ENCODE data around the gene MPEG1.

Gene MPEG1, protein sequence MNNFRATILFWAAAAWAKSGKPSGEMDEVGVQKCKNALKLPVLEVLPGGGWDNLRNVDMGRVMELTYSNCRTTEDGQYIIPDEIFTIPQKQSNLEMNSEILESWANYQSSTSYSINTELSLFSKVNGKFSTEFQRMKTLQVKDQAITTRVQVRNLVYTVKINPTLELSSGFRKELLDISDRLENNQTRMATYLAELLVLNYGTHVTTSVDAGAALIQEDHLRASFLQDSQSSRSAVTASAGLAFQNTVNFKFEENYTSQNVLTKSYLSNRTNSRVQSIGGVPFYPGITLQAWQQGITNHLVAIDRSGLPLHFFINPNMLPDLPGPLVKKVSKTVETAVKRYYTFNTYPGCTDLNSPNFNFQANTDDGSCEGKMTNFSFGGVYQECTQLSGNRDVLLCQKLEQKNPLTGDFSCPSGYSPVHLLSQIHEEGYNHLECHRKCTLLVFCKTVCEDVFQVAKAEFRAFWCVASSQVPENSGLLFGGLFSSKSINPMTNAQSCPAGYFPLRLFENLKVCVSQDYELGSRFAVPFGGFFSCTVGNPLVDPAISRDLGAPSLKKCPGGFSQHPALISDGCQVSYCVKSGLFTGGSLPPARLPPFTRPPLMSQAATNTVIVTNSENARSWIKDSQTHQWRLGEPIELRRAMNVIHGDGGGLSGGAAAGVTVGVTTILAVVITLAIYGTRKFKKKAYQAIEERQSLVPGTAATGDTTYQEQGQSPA

DNA sequence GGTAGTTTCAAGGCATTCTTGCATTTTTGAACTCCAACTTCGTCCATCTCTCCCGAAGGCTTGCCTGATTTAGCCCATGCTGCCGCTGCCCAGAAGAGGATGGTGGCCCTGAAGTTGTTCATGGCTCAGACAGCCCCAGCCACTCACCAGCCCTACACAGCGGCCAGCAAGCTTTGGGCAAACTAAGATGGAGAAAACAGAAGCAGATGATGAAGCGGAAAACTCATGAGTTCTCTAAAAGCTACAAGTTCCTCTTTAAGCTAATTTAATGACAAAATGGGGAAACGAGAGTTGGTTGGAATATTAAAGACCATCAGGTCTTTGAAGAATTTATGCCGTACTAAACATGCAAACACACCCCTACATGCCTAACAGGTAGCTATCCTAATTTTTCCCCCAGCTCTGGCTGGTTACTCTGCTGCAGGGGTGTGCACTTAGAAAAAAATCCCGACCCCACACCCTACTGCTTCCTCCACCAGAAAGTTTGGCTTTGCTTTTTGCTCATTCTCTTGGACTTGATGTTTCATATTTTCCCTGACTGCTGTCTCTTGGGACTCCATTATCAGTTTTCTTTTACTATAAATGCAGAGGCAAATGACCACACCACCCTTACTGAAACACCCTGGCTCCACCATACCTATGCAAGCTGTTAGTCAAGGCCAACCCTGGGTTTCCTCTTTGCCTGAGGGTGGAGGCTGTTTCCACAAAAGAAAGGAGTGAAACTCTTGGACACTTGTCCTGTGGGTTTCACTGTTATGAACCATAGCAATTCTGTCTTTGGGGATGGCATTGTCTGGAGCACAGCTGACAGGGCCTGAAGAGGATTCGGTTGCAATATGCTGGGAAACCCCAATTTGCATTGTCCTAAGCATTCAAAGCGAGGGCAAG lies at the start of gene MPEG1:
Gene MPEG1 (minus strand): TSS at position 184 of the 888 bp plus-strand sequence. CDS start 62 bp downstream, at position 122.
- DNase-seq (ENCODE audit: low read depth, low spot score) = no peak

DNA sequence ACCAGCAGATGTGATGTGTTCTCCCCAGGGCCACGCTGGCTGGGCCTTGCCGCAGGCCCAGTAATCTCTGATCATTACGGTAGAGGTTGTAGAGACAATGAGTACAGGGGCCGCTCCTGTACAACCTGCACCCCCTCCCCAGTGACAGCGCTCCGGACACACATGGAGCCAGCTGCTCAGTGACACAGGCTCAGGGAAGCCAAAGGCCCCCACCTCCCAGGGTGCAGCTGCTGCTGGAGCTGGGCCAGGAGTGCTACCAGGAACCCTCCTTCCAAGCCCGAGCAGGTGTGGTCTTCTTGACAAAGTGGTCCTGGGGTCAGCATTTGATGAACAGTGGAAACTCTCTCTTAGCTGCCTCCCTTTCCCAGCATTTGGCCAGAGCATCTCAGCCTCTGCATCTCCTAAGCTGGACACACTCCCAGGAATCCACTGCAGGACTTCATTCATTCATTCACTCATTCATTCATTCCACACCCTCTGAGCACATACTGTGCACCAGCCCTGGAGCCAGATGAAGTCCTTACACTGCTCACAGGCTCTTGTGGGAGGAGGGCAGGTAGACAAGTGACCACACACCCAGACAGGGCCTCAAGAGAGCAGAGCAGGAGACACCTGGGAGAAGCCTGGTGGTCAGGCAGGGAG lies 49.6 kb upstream of the MPEG1 start:
- no peak for DNase-seq (ENCODE audit: low read depth, low spot score)

DNA sequence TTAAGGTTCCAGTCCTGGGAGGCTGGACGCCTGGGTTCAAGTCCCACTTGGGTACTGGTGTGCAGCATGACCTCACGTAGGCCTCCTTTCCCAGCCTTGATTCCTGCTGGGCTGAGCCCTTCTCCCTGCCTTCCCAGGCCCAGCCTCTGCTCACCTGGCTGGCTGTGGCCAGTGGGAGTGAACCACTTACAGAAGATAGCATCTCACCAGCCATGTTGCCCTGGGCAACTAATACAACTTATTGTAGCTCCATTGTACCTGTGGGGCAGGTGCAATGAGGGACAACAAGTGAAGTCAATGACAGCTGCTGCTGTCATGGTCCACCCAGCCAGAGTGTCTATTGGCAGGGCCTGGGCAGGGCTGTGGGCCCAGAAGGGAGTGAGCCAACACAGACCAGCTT lies 48.4 kb upstream of the MPEG1 start:
- DNase-seq (ENCODE audit: low read depth, low spot score) = no peak

DNA sequence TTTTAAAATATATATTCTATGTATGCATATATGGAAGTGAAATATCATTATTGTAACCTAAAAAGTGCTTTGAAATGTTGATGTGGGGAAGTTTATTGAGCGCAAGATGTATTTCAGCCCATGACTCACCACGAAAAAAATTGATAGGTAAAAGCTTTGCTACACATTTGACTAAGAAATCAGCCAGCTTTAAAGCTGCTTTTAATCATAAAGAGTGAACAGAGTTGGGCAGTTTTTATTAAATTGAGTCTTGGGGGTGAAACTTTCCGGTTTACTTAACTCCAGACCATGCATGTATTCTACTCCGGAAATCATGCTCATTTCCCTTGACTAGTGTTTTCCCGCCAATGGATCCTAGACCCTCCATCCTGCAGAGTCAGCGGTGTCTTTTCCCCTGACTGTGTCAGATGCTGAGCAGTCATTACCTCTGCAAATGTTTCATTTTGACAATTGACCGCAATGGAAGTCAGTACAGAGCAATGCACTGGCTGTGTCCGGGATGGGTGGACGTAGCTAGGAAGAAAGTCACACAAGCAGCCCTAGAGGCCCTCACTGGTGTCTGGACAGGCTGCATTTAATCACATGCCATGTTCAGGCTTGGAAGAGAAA lies 47.2 kb upstream of the MPEG1 start:
- no peak for DNase-seq (ENCODE audit: low read depth, low spot score)

DNA sequence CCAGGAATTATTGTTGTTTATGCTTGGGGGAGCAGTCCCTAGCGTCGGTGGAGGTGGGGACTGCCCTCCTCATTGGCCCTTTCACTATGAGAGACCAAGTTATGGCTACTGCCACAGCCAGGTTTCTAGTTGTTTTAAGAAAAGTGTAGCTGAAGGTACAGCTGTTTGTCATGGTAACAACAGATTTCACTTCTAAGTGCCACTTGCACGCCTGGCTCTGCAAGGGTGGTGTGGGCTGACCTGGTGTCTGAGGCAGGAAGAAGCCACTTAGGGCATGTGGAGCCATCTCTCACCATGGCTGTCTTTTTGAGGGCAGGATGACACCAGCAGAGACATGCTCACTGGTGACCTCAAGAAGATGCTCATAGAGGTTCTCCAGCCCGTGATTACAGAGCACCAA lies 46.3 kb upstream of the MPEG1 start:
- no peak for DNase-seq (ENCODE audit: low read depth, low spot score)

DNA sequence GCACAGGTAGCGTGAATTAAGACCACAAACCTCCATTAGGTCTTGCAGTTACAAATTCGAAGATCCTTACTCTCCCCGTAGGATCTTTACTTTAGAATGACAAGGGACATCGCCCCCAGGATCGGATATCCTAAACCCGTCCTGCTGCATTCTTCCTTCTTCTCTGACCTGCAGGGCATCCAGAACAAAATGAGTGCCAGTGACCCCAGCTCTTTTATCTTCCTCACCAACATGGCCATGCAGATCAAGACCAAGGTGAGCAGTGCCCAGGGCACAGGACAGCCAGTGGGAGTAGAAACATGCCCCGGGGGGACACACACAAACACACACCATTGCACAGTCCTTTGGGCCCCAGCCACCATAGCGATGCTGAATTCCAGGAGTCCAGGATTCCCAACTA lies 42.6 kb upstream of the MPEG1 start:
- DNase-seq (ENCODE audit: low read depth, low spot score) = no peak

DNA sequence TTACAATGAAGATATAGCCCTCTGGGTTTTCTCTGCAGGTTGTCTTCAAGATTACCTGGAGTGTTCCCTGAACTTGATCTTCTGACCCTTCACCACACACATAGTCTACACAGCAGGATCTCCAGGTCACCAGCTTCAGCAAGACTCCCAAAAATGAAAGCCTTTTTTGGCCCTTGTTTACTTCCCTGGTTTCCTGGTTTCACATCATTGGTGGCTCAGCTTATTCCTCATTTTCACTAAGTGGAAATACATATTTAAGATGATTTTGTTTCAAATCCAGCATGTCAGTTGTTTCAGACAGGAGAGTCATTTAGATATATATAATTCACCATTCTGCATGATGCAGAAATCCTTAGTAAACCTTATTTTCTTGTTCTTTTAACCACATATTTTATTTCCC lies 41.6 kb upstream of the MPEG1 start:
- no peak for DNase-seq (ENCODE audit: low read depth, low spot score)

DNA sequence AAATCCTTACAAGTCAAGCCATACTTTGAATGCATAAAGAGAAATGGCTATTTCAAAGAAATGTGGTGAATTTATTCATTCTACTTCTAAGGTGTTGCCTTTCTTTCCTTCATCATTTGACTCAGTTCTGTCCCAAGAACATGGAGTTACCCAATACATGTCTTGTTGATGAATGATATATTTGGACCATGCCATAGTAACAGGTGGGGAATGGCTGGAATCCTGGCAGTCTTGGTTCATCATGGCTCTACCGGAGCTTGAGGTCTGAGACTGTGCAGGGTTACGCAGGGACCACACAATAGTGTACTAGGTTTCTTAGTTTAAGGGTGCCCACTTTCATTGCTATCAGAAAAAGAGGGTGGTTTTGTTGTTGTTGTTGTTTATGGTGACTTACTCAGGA lies 40.3 kb upstream of the MPEG1 start:
- DNase-seq (ENCODE audit: low read depth, low spot score) = no peak

DNA sequence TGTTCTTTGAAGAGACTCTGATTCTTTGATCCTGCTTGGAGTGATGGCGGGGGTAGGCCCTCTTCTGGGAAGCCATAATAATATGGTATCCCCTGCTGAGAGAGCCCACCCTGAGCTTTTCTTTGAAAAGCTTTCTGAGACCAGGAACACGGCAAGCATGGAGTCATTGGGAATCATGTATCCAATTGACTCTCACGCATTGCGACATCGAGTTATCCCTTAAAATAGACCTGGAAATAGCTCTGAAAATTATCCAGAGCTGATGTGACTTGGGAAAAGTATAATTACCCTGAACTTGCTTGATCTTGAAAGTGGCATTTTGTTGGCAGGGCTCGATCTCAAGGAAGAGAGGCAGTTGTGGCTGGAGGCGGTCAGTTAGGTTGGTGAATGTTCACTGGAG lies 36.8 kb upstream of the MPEG1 start:
- DNase-seq (ENCODE audit: low read depth, low spot score) = no peak

DNA sequence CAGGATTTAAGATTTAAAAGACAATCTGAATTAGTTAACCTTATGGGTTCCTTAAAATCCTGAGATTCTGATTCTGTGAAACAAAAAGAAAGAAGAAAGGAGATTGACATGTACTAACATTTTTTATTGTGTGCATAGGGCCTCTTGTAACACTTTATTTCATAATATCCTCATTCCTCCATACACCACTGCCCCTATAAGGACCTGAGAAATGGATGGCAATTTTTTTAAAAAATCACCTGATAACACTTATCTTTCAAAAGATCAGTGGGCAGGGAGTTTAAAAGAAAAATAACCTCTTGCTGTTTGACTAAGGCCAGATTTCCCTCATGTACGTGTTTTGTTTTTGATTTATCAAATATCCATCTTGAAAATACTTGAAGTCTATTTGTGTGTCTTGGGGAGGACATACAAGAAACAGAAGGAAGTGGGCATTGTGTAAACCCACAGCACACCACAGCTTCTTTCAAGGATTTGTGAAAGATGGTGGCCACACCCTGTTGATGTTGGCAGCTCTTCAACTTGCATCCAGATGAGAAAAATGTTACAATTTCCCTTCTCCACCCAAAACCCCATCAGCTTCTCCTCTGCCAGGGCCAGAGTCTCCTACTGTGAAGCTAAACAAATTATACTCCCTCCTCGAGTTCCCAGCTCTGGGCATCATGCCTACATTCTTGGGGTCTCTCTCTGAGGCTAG lies 35.0 kb upstream of the MPEG1 start:
- peak; percentile 4 for DNase-seq (ENCODE audit: low read depth, low spot score)

DNA sequence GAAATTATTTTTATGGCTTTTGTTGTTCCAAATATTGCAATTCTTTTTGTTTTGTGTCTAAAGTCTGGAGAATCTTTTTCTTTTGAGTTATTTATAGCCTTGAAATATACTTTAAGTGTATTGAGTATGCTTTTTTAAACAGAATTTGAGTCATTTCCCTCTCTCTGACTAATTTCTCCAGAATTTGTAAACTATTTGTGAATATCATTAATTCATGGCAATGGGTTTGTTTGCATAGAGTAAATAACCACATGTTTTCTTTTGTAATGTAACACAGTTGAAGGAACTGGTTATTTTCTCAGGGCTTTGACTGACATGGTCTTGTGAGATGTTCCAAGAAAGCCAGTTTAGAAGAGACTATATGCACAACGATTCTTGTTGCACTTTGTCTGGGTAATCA lies 30.9 kb upstream of the MPEG1 start:
- DNase-seq (ENCODE audit: low read depth, low spot score) = no peak

DNA sequence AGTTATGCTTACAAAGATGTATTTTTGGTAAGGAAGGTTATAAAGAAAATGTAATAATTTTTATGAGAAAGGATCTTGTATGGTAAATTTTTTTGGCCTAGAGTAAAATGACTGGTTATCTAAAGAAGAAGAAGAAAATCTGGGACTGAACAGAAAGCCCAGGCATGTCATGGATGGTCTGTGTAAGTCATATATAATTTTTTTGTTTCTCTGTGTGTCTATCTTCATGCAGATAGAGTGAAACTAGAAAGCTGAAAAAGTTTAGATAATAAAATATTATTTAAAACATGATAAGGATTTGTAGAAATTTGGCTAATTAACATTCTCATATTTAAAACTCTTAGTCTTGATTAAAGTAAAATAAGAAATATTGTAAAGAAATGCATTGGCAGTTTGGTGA lies 27.6 kb upstream of the MPEG1 start:
- DNase-seq (ENCODE audit: low read depth, low spot score) = no peak

DNA sequence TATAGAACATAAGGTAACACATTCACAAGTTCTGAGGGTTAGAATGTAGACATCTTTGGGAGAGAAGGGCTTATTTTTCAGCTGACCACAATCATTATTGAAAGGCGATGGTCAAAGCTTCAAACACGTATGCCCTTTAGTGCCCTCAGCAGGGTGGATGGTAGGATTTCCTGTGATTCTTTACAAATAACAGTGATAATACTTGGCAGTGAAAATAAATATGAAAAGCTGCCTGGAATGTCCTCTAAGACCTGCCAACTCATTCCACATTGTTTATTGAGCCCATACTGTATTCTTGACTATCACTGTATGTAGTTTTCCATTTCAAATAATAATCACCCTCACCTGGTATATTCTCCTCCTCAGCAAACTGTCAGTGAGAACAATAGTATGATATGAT lies 13.7 kb upstream of the MPEG1 start:
- no peak for DNase-seq (ENCODE audit: low read depth, low spot score)

DNA sequence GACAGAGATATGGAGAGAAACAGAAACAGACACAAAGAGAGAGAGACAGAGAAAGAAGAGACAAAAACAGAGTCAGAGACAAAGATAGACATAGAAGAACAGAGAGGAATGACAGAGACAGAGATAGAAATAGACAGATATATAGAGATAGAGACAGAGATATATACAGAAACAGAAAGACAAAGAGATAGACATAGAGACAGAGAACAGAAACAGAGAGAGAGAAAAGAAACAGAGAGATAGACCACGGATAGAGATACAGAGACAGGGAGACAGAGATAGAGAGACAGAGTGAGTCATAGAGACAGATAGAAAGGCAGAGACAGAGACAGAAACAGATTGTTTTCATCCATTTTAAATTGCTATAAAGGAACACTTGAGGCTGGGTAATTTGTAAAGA lies 12.3 kb upstream of the MPEG1 start:
- no peak for DNase-seq (ENCODE audit: low read depth, low spot score)

DNA sequence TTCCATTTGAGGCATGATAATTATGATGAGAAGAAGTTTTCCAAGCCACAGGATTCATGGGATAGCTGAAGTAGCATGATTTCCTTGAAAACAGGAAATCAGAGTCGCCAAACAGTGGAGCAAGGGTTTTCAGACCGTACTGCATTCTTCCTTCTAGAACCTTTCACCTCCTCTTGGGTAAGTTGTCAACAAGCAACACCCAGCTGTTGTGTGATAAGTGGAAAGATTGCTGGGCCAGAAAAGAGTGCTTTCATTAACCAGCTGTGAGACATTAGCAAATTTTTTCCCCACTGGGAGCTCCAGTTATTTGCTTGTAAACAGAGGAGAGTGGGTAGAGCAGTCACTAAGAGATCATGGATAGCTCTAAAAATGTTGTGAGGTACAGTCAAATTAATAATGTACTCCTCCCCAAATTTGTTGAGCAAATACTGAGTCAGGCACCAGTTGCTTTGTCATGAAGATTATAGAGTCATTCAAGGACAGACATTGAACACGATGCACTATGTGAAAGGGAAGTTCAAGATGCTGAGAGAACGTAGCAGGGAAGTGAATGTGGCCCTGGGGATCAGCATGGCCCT lies 11.7 kb upstream of the MPEG1 start:
- DNase-seq (ENCODE audit: low read depth, low spot score) = no peak

DNA sequence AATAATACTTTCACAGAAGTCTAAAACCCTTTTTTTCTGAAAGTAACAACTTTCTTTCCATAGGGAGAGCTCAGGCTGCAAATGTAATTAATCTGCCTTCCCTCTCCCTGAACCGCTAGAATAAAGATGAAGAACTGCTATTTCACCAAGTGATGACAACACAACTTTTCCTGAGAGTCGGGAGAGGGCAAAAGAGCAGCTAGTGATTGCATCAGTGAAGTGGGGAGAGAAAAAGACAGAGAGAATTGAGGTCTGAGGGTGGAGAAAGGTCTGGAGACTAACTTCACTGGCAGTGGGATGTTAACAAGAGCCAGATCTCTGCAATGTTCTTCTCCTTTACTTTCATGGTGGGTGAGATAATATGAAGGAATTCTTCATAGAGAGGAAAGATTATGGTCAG lies 10.9 kb upstream of the MPEG1 start:
- no peak for DNase-seq (ENCODE audit: low read depth, low spot score)

DNA sequence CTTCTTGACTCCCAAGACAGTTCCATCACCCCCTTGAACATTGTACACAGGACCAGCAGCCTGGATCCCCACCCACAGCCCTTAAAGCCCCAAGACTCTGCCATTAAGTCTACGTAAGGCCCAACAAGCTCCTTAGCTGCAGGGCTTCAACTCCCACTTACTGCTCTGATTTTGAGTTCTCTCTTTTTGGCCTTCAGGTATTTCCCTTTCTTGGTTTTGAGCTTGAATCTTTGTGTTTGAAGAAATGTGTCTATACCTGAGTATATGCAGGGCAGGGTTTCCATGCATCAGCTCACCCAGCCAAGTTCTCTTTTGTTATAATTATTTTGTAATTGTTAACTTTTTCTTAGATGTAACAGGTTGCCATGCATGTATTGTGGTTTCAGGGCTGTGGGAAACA lies 10.4 kb upstream of the MPEG1 start:
- no peak for DNase-seq (ENCODE audit: low read depth, low spot score)

DNA sequence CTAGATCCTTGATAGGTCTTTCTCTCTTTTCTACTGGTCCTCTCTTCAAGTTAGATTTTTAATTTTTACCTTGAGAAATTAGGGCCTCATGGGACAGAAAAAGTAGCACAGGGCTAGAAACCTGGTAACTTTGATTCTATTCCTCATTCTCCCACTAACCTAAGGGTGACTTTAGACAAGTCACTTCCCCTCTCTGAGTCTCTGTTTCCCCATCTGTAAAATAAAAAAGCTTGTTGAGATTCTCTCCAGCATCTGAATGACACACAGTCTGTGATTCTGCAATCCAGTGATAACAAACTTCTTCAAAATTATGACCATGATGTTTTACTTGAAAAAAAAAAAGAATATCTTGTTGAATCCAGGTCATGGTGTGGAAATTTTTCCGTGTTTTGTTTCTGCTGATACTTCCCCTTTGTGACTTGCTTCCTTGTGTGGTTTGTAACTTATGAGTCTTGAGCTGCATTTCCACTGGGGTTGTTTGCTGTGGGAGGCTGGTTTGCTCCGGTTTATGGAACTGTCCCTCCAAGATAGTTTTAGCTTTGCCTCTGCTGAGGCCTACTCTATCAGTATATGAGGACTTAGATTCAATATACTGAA lies 9.8 kb upstream of the MPEG1 start:
- no peak for DNase-seq (ENCODE audit: low read depth, low spot score)

DNA sequence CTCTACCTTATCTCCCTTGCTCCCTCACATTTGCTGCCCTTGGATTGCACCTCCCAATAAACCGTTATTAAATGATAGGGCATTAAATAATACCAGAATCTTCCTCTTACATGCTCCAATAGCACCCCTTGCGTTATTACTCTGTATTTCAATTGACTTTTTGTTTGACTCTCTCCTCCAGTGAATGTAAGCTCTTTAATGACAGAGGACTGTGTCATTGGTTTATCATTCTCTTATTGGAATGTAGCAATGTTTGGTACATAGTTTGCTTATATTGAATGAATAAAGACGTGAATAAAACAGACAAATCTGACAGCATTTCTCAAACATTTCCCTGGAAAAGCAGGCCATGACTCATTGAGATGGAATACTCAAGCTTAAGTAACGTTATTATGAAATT lies 8.7 kb upstream of the MPEG1 start:
- DNase-seq (ENCODE audit: low read depth, low spot score) = no peak

DNA sequence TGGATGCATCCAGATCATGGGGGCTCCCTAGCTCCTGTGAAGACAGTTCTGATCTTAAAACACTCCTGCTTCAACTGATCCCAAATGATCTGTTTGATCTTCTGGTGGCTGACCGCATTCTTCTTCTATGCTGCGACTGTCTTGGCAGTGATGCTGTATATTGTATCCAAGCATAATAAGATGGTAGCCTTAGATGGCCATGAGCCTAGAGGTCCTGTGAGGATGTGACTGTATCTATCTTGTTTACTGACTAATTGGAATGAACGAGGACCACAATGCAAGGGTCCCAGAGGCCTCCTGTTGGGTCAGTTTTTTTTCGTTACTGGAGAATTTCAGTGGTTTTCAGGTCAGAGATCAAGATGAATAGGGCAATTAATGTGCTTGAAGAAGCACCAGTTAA lies 7.1 kb upstream of the MPEG1 start:
- DNase-seq (ENCODE audit: low read depth, low spot score) = no peak

Measured in smooth muscle cell of the brain vasculature (primary cell).